H1 (cell line): Measurements from ENCODE around the gene AP2A2. TPM values are rescaled to one million over a fixed set of nuclear protein-coding genes. Genes with fewer than 3 reads are reported as not detected.

Experiments
- CTCF ChIA-PET: fragments of 300-600 bp; sonication (Branson Sonifier 250); formaldehyde crosslinking; loops from one replicate; lab custom pipeline; 2021; ENCODE audit not compliant: partially characterized antibody; lab: Charles Lee
- POLR2A ChIA-PET: fragments of 300-600 bp; sonication (Branson Sonifier 250); formaldehyde crosslinking; loops from one replicate; lab custom pipeline; 2021; ENCODE audit warnings: inconsistent platforms; ENCODE audit not compliant: partially characterized antibody; lab: Charles Lee
- DNase-seq, 2 experiments: peaks; one replicate each; pipeline versions ENCODE4 v3.0.0 to v3.0.0-alpha.2; 2010 to 2022; ENCODE audit warnings: low spot score in 2 of 2, low read depth in 1 of 2, mixed read lengths in 1 of 2
- FAIRE-seq: peaks from 2 replicates; lab custom pipeline; 2011; peaks lifted over from hg19 to GRCh38; lab: Jason Lieb, UNC
- H2AFZ ChIP-seq: 2 replicates; pipeline ENCODE4 v1.8.1; 2012; ENCODE audit warnings: low read length, inconsistent platforms
- H2AK5ac ChIP-seq: 2 replicates; pipeline ENCODE4 v1.6.1; 2013; ENCODE audit warnings: low read depth, low read length
- H2BK120ac ChIP-seq: replicated peaks from 2 replicates; pipeline ENCODE3; 2013; ENCODE audit warnings: low read depth, low read length, inconsistent platforms
- H2BK12ac ChIP-seq: 2 replicates; pipeline ENCODE4 v1.6.1; 2013; ENCODE audit warnings: low read depth, low read length
- H2BK15ac ChIP-seq: 2 replicates; pipeline ENCODE4 v1.6.1; 2013; ENCODE audit warnings: low read length
- H2BK20ac ChIP-seq: 2 replicates; pipeline ENCODE4 v1.6.1; 2013; ENCODE audit warnings: low read length
- H2BK5ac ChIP-seq: 2 replicates; pipeline ENCODE4 v1.6.1; 2013; ENCODE audit warnings: low read depth, low read length
- H3K14ac ChIP-seq: 2 replicates; pipeline ENCODE4 v1.6.1; 2013; ENCODE audit warnings: inconsistent platforms; ENCODE audit not compliant: insufficient read length
- H3K18ac ChIP-seq: 2 replicates; pipeline ENCODE4 v1.6.1; 2013; ENCODE audit warnings: low read length; ENCODE audit errors: extremely low read depth
- H3K23ac ChIP-seq: 2 replicates; pipeline ENCODE4 v1.6.1; 2013; ENCODE audit warnings: inconsistent platforms; ENCODE audit not compliant: insufficient read length
- H3K23me2 ChIP-seq: 2 replicates; pipeline ENCODE4 v1.6.1; 2013; ENCODE audit warnings: low read depth, low read length
- H3K27ac ChIP-seq: 2 replicates; pipeline ENCODE4 v1.6.1; 2011; ENCODE audit warnings: low read depth, low read length, inconsistent platforms
- H3K27me3 ChIP-seq, 4 experiments: replicated peaks in 1 of 4; 1 replicate in 1 of 4; 2 replicates in 3 of 4; pipeline versions ENCODE4 v1.6.1 to v1.8.1; 2011 to 2013; ENCODE audit warnings: low read length in 3 of 4, mild to moderate bottlenecking in 3 of 4, inconsistent platforms in 2 of 4, mixed read lengths in 2 of 4, moderate library complexity in 1 of 4; ENCODE audit not compliant: control insufficient read depth in 3 of 4, insufficient read depth in 3 of 4; ENCODE audit errors: extremely low read depth in 1 of 4
- H3K36me3 ChIP-seq, 4 experiments: 2 replicates each; pipeline versions ENCODE4 v1.6.1 to v1.8.1; 2011 to 2013; ENCODE audit warnings: mild to moderate bottlenecking in 4 of 4, low read length in 3 of 4, moderate library complexity in 2 of 4, control low read depth in 1 of 4, inconsistent platforms in 1 of 4; ENCODE audit not compliant: insufficient read depth in 4 of 4, control insufficient read depth in 2 of 4
- H3K4ac ChIP-seq: replicated peaks from 2 replicates; pipeline ENCODE3; 2013; ENCODE audit warnings: low read length, low read depth, mixed read lengths, inconsistent platforms; ENCODE audit not compliant: insufficient read length
- H3K4me1 ChIP-seq, 4 experiments: replicated peaks in 1 of 4; 1 replicate in 1 of 4; 2 replicates in 3 of 4; pipeline versions ENCODE4 v1.6.1 to v1.8.1; 2011 to 2013; ENCODE audit warnings: low read length in 3 of 4, inconsistent platforms in 2 of 4, mixed read lengths in 1 of 4; ENCODE audit not compliant: insufficient read depth in 4 of 4, control insufficient read depth in 3 of 4
- H3K4me2 ChIP-seq, 2 experiments: 2 replicates each; pipeline versions ENCODE4 v1.6.1 to v1.8.1; 2011 to 2013; ENCODE audit warnings: low read depth in 2 of 2, low read length in 2 of 2, control low read depth in 1 of 2, inconsistent platforms in 1 of 2, mild to moderate bottlenecking in 1 of 2; ENCODE audit not compliant: insufficient read depth in 1 of 2
- H3K4me3 ChIP-seq, 4 experiments: fragments of 200-600, 300-600 bp in 1 of 4; sonication (generic), shearing (Covaris generic), sonication (Bioruptor Twin) in 1 of 4; 2 replicates each; pipeline versions ENCODE4 v1.5.1 to v1.8.1; 2011 to 2016; ENCODE audit warnings: low read length in 4 of 4, low read depth in 3 of 4, control low read depth in 2 of 4, inconsistent platforms in 2 of 4, mild to moderate bottlenecking in 2 of 4, mixed read lengths in 1 of 4, moderate library complexity in 1 of 4; ENCODE audit not compliant: insufficient read depth in 2 of 4; ENCODE audit errors: extremely low read depth in 1 of 4
- H3K56ac ChIP-seq: replicated peaks from 2 replicates; pipeline ENCODE3; 2013; ENCODE audit warnings: low read depth, mild to moderate bottlenecking, mixed read lengths, low read length, inconsistent platforms; ENCODE audit not compliant: insufficient read length
- H3K79me1 ChIP-seq: 2 replicates; pipeline ENCODE4 v1.6.1; 2013; ENCODE audit warnings: low read depth, low read length, control low read depth
- H3K79me2 ChIP-seq, 2 experiments: 2 replicates each; pipeline versions ENCODE4 v1.6.1 to v1.8.1; 2012 to 2013; ENCODE audit warnings: low read length in 2 of 2, mild to moderate bottlenecking in 2 of 2, inconsistent platforms in 1 of 2; ENCODE audit not compliant: insufficient read depth in 2 of 2, control insufficient read depth in 1 of 2
- H3K9ac ChIP-seq, 4 experiments: replicated peaks in 1 of 4; 1 replicate in 1 of 4; 2 replicates in 3 of 4; pipeline versions ENCODE4 v1.6.1 to v1.8.1; 2011 to 2013; ENCODE audit warnings: low read depth in 3 of 4, low read length in 3 of 4, control low read depth in 2 of 4, mild to moderate bottlenecking in 2 of 4, moderate library complexity in 2 of 4, inconsistent platforms in 1 of 4; ENCODE audit errors: extremely low read depth in 1 of 4
- H3K9me3 ChIP-seq, 2 experiments: 2 replicates each; pipeline versions ENCODE4 v1.6.1 to v1.8.1; 2012 to 2013; ENCODE audit warnings: mild to moderate bottlenecking in 2 of 2, moderate library complexity in 2 of 2, control low read depth in 1 of 2, inconsistent platforms in 1 of 2, low read depth in 1 of 2, low read length in 1 of 2, mixed read lengths in 1 of 2; ENCODE audit not compliant: insufficient read depth in 2 of 2
- H4K20me1 ChIP-seq, 2 experiments: replicated peaks in 1 of 2; 2 replicates each; pipeline versions ENCODE3 to v1.8.1; 2011 to 2013; ENCODE audit warnings: inconsistent platforms in 2 of 2, low read length in 2 of 2, mild to moderate bottlenecking in 1 of 2; ENCODE audit not compliant: insufficient read depth in 2 of 2, control insufficient read depth in 1 of 2
- H4K5ac ChIP-seq: 2 replicates; pipeline ENCODE4 v1.6.1; 2013; ENCODE audit warnings: low read length, low read depth, mixed read lengths, inconsistent platforms; ENCODE audit not compliant: insufficient read length
- H4K8ac ChIP-seq: 2 replicates; pipeline ENCODE4 v1.8.0; 2013; ENCODE audit warnings: mild to moderate bottlenecking, moderate library complexity, low read length, inconsistent platforms; ENCODE audit not compliant: insufficient read depth; ENCODE audit errors: extremely low read depth
- H4K91ac ChIP-seq: replicated peaks from 2 replicates; pipeline ENCODE3; 2013; ENCODE audit warnings: low read length, mixed read lengths, inconsistent platforms; ENCODE audit not compliant: insufficient read length
- CHD2 ChIP-seq: IDR thresholded peaks from 2 replicates; pipeline ENCODE4 v1.6.1; 2012; ENCODE audit warnings: low read length, improper control_type of control experiment
- E2F6 ChIP-seq: IDR thresholded peaks from 2 replicates; pipeline ENCODE4 v1.6.1; 2012; ENCODE audit warnings: inconsistent platforms
- WGBS, 2 experiments: shearing (Covaris generic) in 1 of 2; methylation state at CpG; one replicate each; pipeline versions ENCODE4 v1.1.6 to v1.1.7; 2013 to 2015; ENCODE audit warnings: low lambda C conversion rate in 2 of 2, mixed read lengths in 2 of 2, inconsistent platforms in 1 of 2, low coverage in 1 of 2, missing lambda C conversion rate in 1 of 2; ENCODE audit not compliant: insufficient replicate concordance in 2 of 2, insufficient coverage in 1 of 2, insufficient read length in 1 of 2; ENCODE audit errors: extremely low coverage in 1 of 2, missing lambda C conversion rate in 1 of 2; 5-methylcytosine and 5-hydroxymethylcytosine counted together
- polyA plus RNA-seq, 7 experiments: library from polyadenylated mRNA; depleted of rRNA in 3 of 7; stranded (reverse) in 5 of 7; unstranded in 2 of 7; fragments of >200 nt in 5 of 7; fragments of 200-250 nt in 2 of 7; gene quantifications; 1 replicate in 5 of 7; 2 replicates in 1 of 7; 4 replicates in 1 of 7; pipeline versions ENCODE4 v1.2.1 to v1.2.3, GENCODE V29; 2011 to 2013; ENCODE audit warnings: missing spikeins in 2 of 7, mixed read lengths in 2 of 7
- total RNA-seq: library from RNA; stranded (reverse); fragmentation: NEBNext Ultra II Directional; extraction: Animal tissue kit (Norgen Biotek cat#: 25700); gene quantifications from 2 replicates; pipeline ENCODE4 v1.2.1, GENCODE V29; 2021

AP2A2 gene
- total and polyA plus RNA-seq, 2 of the 8 experiments (the other 6 are each of a cell fraction or from before 2014, with no cell fraction given) = 50.0 to 65.0 TPM

DNA sequence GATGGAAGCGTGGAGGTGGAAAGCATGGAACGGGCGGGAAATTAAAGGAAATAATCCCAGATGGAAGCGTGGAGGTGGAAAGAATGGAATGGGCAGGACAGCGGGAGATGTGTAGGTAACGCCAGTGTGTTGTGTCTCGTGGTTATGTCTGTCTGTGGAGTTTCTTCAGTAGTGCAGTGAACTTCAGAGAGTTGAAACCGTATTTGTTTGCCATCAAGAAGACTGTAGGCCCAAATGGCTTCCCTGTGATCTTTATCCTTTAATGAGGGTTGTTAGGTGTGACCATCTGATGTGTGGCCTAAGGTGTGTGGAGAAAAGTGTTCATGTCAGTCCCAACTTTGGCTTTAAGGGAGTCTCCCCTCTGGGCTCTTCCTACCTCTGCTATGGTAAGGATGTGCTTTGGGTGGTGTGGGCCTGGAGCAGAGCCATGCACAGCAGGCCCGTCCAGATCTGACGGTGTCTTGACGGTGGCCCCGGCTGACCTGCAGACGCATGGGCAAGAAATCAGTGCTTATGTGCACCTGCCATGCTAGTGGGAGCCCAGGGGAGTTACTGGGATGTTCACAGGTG, 39.6 kb downstream of the AP2A2 start:
- no peak overlapping the region for H3K27ac ChIP-seq
- no peak overlapping the region for H3K14ac ChIP-seq
- H3K56ac ChIP-seq = no peak overlapping the region
- peaks cover 0 to 2% (median 0%) of the 10 kb centered on the region in 4 experiments; a peak in 1 of 7 replicates for H3K4me1 ChIP-seq
- H3K79me2 ChIP-seq = peaks cover 0 to 9% of the 10 kb centered on the region in 2 experiments; a peak in 1 of 4 replicates
- peaks cover 10% of the 10 kb centered on the region for H3K79me1 ChIP-seq
- DNase-seq = no peak
- no peak overlapping the region for H2AK5ac ChIP-seq
- H3K23me2 ChIP-seq = 0 out of 2 replicates have a peak, but pooled peaks cover 2% of the 10 kb centered on the region
- TF ChIP-seq CHD2 (no peak), E2F6 (peak; percentile 62; the same call in 1 of the 2 replicates)
- H2BK120ac ChIP-seq = no peak overlapping the region
- no peak overlapping the region for H3K4me2 ChIP-seq
- H2BK5ac ChIP-seq = no peak overlapping the region; the same call in 1 of the 2 replicates
- 91% methylated on average over 13 of the region's 13 CpGs; no CpG with 5 or more reads in 1 of the 2 experiments for WGBS, 2 experiments
- H3K9me3 ChIP-seq = peaks cover 3 to 9% of the 10 kb centered on the region in 2 experiments; a peak in 2 of 4 replicates
- H3K27me3 ChIP-seq = no peaks in the 10 kb centered on the region
- no peak for FAIRE-seq
- POLR2A ChIA-PET = no interaction called here
- no peak overlapping the region for H2BK20ac ChIP-seq
- H3K23ac ChIP-seq = no peak overlapping the region
- H4K91ac ChIP-seq = no peak overlapping the region
- H4K20me1 ChIP-seq = peaks cover 0 to 8% of the 10 kb centered on the region in 2 experiments
- H2BK15ac ChIP-seq = no peak overlapping the region
- H3K4ac ChIP-seq = no peak overlapping the region
- no peak overlapping the region for H4K5ac ChIP-seq
- H2AFZ ChIP-seq = no peak overlapping the region
- no peak overlapping the region for H3K9ac ChIP-seq
- CTCF ChIA-PET = no interaction called here
- no peak overlapping the region for H4K8ac ChIP-seq
- peaks cover 2 to 30% (median 14%) of the 10 kb centered on the region in 4 experiments; a peak in 5 of 8 replicates for H3K36me3 ChIP-seq
- H3K4me3 ChIP-seq = no peak overlapping the region
- H2BK12ac ChIP-seq = no peak overlapping the region
- H3K18ac ChIP-seq = no peak overlapping the region
